GM23338 (cell line): Measurements from ENCODE around the gene RFFL. TPM values are rescaled to one million over a fixed set of nuclear protein-coding genes. Genes with fewer than 3 reads are reported as not detected.
A peak's percentile ranks its signal among the peaks of the same experiment; 100 is the strongest.

Experiments used
- ATAC-seq: fragments of 200-7000 bp; cut with Tn5 transposase; 3 replicates; pipeline ENCODE4 v1.9.1; 2020
- DNase-seq: peaks from one replicate; pipeline ENCODE4 v3.0.0-alpha.2; 2015; ENCODE audit warnings: low spot score
- H2AFZ ChIP-seq: fragments of 200-600 bp; sonication (generic); 2 replicates; pipeline ENCODE4 v1.8.0; 2016; ENCODE audit warnings: antibody characterized with exemption, mild to moderate bottlenecking, moderate library complexity
- H3F3A ChIP-seq: fragments of 200-600 bp; sonication (generic); replicated peaks from 2 replicates; pipeline ENCODE4 v1.8.0; 2017; ENCODE audit warnings: antibody characterized with exemption, mixed run types, low read depth
- H3K27ac ChIP-seq: fragments of 200-600 bp; sonication (generic); 2 replicates; pipeline ENCODE4 v1.6.1; 2016; ENCODE audit warnings: low read depth
- H3K27me3 ChIP-seq: fragments of 200-600 bp; sonication (generic); 2 replicates; pipeline ENCODE4 v1.8.0; 2016; ENCODE audit warnings: mild to moderate bottlenecking, mixed run types, moderate library complexity; ENCODE audit not compliant: insufficient read depth
- H3K36me3 ChIP-seq: fragments of 200-600 bp; sonication (generic); 2 replicates; pipeline ENCODE4 v1.8.0; 2016; ENCODE audit warnings: mild to moderate bottlenecking; ENCODE audit not compliant: insufficient read depth
- H3K4me1 ChIP-seq: fragments of 200-600 bp; sonication (generic); 2 replicates; pipeline ENCODE4 v1.8.0; 2016; ENCODE audit warnings: mild to moderate bottlenecking, moderate library complexity; ENCODE audit not compliant: insufficient read depth
- H3K4me2 ChIP-seq: fragments of 200-600 bp; sonication (generic); 2 replicates; pipeline ENCODE4 v1.7.1; 2017; ENCODE audit warnings: mixed run types
- H3K4me3 ChIP-seq: fragments of 200-600 bp; sonication (generic); 2 replicates; pipeline ENCODE4 v1.6.1; 2016; ENCODE audit warnings: mixed run types
- H3K79me2 ChIP-seq: fragments of 200-600 bp; sonication (generic); replicated peaks from 2 replicates; pipeline ENCODE4 v1.8.0; 2017; ENCODE audit warnings: mild to moderate bottlenecking; ENCODE audit not compliant: insufficient read depth
- H3K9me2 ChIP-seq: fragments of 200-600 bp; sonication (generic); 2 replicates; pipeline ENCODE4 v1.8.0; 2017; ENCODE audit not compliant: insufficient read depth
- H4K20me1 ChIP-seq: fragments of 200-600 bp; sonication (generic); replicated peaks from 2 replicates; pipeline ENCODE4 v1.8.0; 2017; ENCODE audit warnings: mild to moderate bottlenecking; ENCODE audit not compliant: insufficient read depth
- H3K27ac Mint-ChIP-seq: 2 replicates; pipeline ENCODE4 v1.8.0; 2020; ENCODE audit warnings: inconsistent platforms, mild to moderate bottlenecking, moderate library complexity, mixed read lengths
- H3K27me3 Mint-ChIP-seq: 3 replicates; pipeline ENCODE4 v1.8.0; 2022; ENCODE audit warnings: low read depth, mild to moderate bottlenecking, moderate library complexity, mixed read lengths, inconsistent platforms; ENCODE audit not compliant: insufficient read depth, poor library complexity
- H3K36me3 Mint-ChIP-seq: 3 replicates; pipeline ENCODE4 v1.8.0; 2021; ENCODE audit warnings: low read depth, mild to moderate bottlenecking, inconsistent platforms, moderate library complexity, mixed read lengths
- H3K4me1 Mint-ChIP-seq: 3 replicates; pipeline ENCODE4 v1.8.0; 2020; ENCODE audit warnings: mild to moderate bottlenecking, inconsistent platforms, mixed read lengths
- H3K4me3 Mint-ChIP-seq: 3 replicates; pipeline ENCODE4 v1.8.0; 2021; ENCODE audit warnings: moderate library complexity, mild to moderate bottlenecking, inconsistent platforms, mixed read lengths
- H3K9me3 Mint-ChIP-seq: 3 replicates; pipeline ENCODE4 v1.8.0; 2020; ENCODE audit warnings: moderate library complexity, mild to moderate bottlenecking, inconsistent platforms, mixed read lengths
- CREB1 ChIP-seq: fragments of 250-450 bp; sonication (Bioruptor Pico); IDR thresholded peaks from 2 replicates; pipeline ENCODE4 v1.5.0; 2020; ENCODE audit warnings: low read depth, mild to moderate bottlenecking, moderate library complexity
- ETS1 ChIP-seq: IDR thresholded peaks from 2 replicates; pipeline ENCODE4 v1.6.1; 2016; ENCODE audit warnings: antibody characterized with exemption
- EZH2 ChIP-seq: fragments of 200-600 bp; sonication (generic); IDR thresholded peaks from one replicate; pipeline ENCODE4 v1.8.0; 2017; ENCODE audit warnings: antibody characterized with exemption, mild to moderate bottlenecking, low read depth; ENCODE audit not compliant: unreplicated experiment
- JUNB ChIP-seq: IDR thresholded peaks from one replicate; pipeline ENCODE4 v1.6.1; 2016; ENCODE audit warnings: antibody characterized with exemption; ENCODE audit not compliant: unreplicated experiment
- NANOG ChIP-seq: IDR thresholded peaks from 2 replicates; pipeline ENCODE4 v1.6.1; 2016; ENCODE audit warnings: antibody characterized with exemption, borderline replicate concordance
- POLR2AphosphoS5 ChIP-seq: IDR thresholded peaks from 2 replicates; pipeline ENCODE4 v1.6.1; 2016; ENCODE audit warnings: antibody characterized with exemption, low read depth
- STAT1 ChIP-seq: IDR thresholded peaks from one replicate; pipeline ENCODE4 v1.6.1; 2016; ENCODE audit warnings: antibody characterized with exemption; ENCODE audit not compliant: unreplicated experiment
- ZNF114 ChIP-seq: fragments of 250-450 bp; sonication (Bioruptor Pico); IDR thresholded peaks from 2 replicates; pipeline ENCODE4 v1.5.0; 2020; ENCODE audit warnings: mild to moderate bottlenecking, moderate library complexity
- ZNF462 ChIP-seq: fragments of 250-450 bp; sonication (Bioruptor Pico); IDR thresholded peaks from 2 replicates; pipeline ENCODE4 v1.5.0; 2020; ENCODE audit warnings: mild to moderate bottlenecking, moderate library complexity
- polyA plus RNA-seq: library from polyadenylated mRNA; unstranded; fragments of >200 nt; fragmentation: Nextera tagmentation; extraction: Ambion mirVana; gene quantifications from 2 replicates; pipeline ENCODE4 v1.2.1, GENCODE V29; 2016
- total RNA-seq: library from RNA; depleted of rRNA; stranded (reverse); fragments of >200 nt; shearing (Covaris generic); gene quantifications from 2 replicates; pipeline ENCODE4 v1.2.3, GENCODE V29; 2014

RFFL gene
- total and polyA plus RNA-seq, 2 experiments from 2014 or later, result 4.1 to 22.2 TPM

- Histone ChIP-seq H3K4me1 (0 out of 2 replicates have a peak, but pooled peaks cover 5% of the 10 kb centered on the region), H4K20me1 (no peaks in the 10 kb centered on the region), H3K27me3 (peaks cover 11% of the 10 kb centered on the region), H3K27ac (peak within 1 kb of the TSS; percentile 95), H2AFZ (peak within 1 kb of the TSS; percentile 87), H3K36me3 (peaks cover 12% of the 10 kb centered on the region; the same call in 1 of the 2 replicates), H3K4me2 (peak within 1 kb of the TSS; percentile 86), H3K4me3 (peak within 1 kb of the TSS; percentile 75), H3F3A (no peaks in the 10 kb centered on the region), H3K79me2 (peaks cover 24% of the 10 kb centered on the region), H3K9me2 (0 out of 2 replicates have a peak, but pooled peaks cover 3% of the 10 kb centered on the region)
- H3K27me3 Mint-ChIP-seq, result peaks cover 4% of the 10 kb centered on the region
- H3K4me1 Mint-ChIP-seq, result peaks cover 3% of the 10 kb centered on the region; the same call in 2 of the 3 replicates
- peaks cover 13% of the 10 kb centered on the region for H3K36me3 Mint-ChIP-seq
- peak within 1 kb of the TSS; percentile 100 for H3K27ac Mint-ChIP-seq
- ATAC-seq (peak; percentile 93), DNase-seq (peak; percentile 98)
- no peaks in the 10 kb centered on the region; the same call in 2 of the 3 replicates for H3K9me3 Mint-ChIP-seq
- TF ChIP-seq STAT1 (no peak), POLR2AphosphoS5 (peak; percentile 94), JUNB (no peak), ZNF114 (no peak), ZNF462 (CRISPR knock-in tag) (no peak), ETS1 (peak; percentile 72), NANOG (no peak), CREB1 (peak; percentile 94), EZH2 (no peak)
- peak within 1 kb of the TSS; percentile 100 for H3K4me3 Mint-ChIP-seq
Measured at GRCh38 chr17:34961093-34961911, 102.2 kb downstream of the RFFL start, which contains the start of the genes CCT6B and ZNF830. Gene CCT6B (minus strand): TSS chr17:34961460. CDS start chr17:34961393, 67 bp downstream. Gene ZNF830 (plus strand): TSS chr17:34961540. CDS start chr17:34961567, 27 bp downstream.
